Breast epithelium (tissue), 4 donors: Measurements from ENCODE around the gene ELMO1. TPM values are rescaled to one million over a fixed set of nuclear protein-coding genes. Genes with fewer than 3 reads are reported as not detected.
A peak's percentile ranks its signal among the peaks of the same experiment; 100 is the strongest.

Experiments
- DNase-seq, 2 donors: peaks; one replicate each; pipeline ENCODE4 v3.0.0-alpha.2; 2019; ENCODE audit warnings: low spot score in 2 of 2
- H3K27ac ChIP-seq, 2 donors: fragments of 200-600 bp; sonication (generic) in 1 of 2; one replicate each; pipeline ENCODE4 v1.5.1; 2016 to 2019; ENCODE audit warnings: mild to moderate bottlenecking in 1 of 2
- H3K27me3 ChIP-seq, 2 donors: fragments of 200-600 bp; sonication (generic) in 1 of 2; one replicate each; pipeline versions ENCODE4 v1.5.1 to v1.6.0; 2017 to 2019; ENCODE audit warnings: control low read depth in 1 of 2, mild to moderate bottlenecking in 1 of 2
- H3K36me3 ChIP-seq: fragments of 200-600 bp; one replicate; pipeline ENCODE4 v1.5.1; 2019
- H3K4me1 ChIP-seq, 2 donors: fragments of 200-600 bp; sonication (generic); one replicate each; pipeline ENCODE4 v1.5.1; 2016 to 2019; ENCODE audit warnings: control low read depth in 1 of 2
- H3K4me3 ChIP-seq, 3 donors: fragments of 200-600 bp; sonication (generic); 1 replicate in 2 of 3; 2 replicates in 1 of 3; pipeline ENCODE4 v1.5.1; 2016 to 2019; ENCODE audit warnings: mild to moderate bottlenecking in 3 of 3, moderate library complexity in 2 of 3
- H3K9me3 ChIP-seq, 2 donors: fragments of 200-600 bp; sonication (generic) in 1 of 2; one replicate each; pipeline ENCODE4 v1.5.1; 2016 to 2019; ENCODE audit warnings: control low read depth in 1 of 2
- CTCF ChIP-seq, 3 donors: fragments of 450-650 bp; IDR thresholded peaks; one replicate each; pipeline ENCODE4 v1.5.1; 2016 to 2017; ENCODE audit warnings: antibody characterized with exemption in 3 of 3, mild to moderate bottlenecking in 3 of 3, moderate library complexity in 3 of 3
- POLR2A ChIP-seq: fragments of 450-650 bp; IDR thresholded peaks from one replicate; pipeline ENCODE4 v1.6.1; 2016; ENCODE audit warnings: antibody characterized with exemption, mild to moderate bottlenecking, moderate library complexity
- POLR2AphosphoS5 ChIP-seq, 3 donors: sonication (generic); formaldehyde crosslinking; IDR thresholded peaks; one replicate each; pipeline ENCODE4 v1.6.1; 2017; ENCODE audit warnings: antibody characterized with exemption in 3 of 3
- intact Hi-C: fragments of 100-400 bp; cut with DNase I; formaldehyde crosslinking; loops from one replicate; pipeline ENCODE4 v1.15.1; 2023; ENCODE audit warnings: low total_unique reads
- total RNA-seq, 3 donors: library from RNA; depleted of rRNA; stranded (reverse); fragments of >200 nt; gene quantifications; one replicate each; pipeline ENCODE4 v1.1.0, GENCODE V29; 2016

ELMO1 gene
- total RNA-seq, 3 donors from 2014 or later, result 49.5 to 110 (median 66.9) TPM

DNA sequence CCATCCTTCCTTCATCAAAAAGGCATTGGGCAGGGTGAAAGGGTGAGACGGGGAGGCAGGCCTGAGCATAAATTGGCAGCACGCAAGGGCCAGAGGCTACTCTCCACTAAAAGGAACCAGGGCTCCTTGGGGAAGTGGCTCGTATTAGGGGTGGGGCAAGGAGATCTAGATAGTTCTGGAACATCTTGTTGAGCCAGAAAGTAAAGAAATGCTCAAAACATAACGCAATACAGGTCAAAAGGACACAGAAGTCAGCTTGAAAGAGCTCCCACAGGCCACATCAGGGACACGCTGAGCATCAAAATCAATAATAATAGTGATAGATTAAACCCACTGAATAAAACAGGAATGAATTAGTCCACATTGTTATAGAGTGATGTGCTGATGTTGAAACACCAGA lies 203.1 kb downstream of the ELMO1 start:
- intact Hi-C loops, result no loop called here
- no peak for TF ChIP-seq POLR2A
- TF ChIP-seq POLR2AphosphoS5 (IDR thresholded peaks at IDR 0.05), result no peak
- no peak for TF ChIP-seq CTCF (IDR thresholded peaks at IDR 0.05)

DNA sequence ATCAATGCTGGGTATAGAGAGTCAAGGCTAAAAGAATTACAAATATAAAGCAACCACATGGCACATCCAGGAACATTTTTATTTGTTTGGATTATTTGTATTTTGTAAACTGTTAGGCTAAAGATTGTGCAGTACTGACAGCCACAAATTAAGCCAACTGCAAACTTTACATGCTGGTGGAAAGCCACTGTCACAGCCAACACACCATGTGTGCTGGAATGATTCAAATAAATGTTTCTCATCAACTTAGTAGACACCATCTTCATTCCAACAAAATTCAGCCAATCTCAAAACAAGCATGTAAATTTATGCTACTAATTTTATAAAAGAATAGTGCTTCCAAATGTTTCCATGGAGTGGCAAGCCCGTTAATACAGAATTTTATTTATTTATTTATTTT lies 211.8 kb downstream of the ELMO1 start:
- no peak overlapping the region for H3K4me3 ChIP-seq
- no peaks in the 10 kb centered on the region for H3K27me3 ChIP-seq
- H3K4me1 ChIP-seq, result no peaks in the 10 kb centered on the region
- H3K27ac ChIP-seq, result no peak overlapping the region
- DNase-seq, result no peak
- no peak for TF ChIP-seq CTCF (IDR thresholded peaks at IDR 0.05)
- TF ChIP-seq POLR2AphosphoS5 (IDR thresholded peaks at IDR 0.05), result no peak
- TF ChIP-seq POLR2A, result no peak
- no peaks in the 10 kb centered on the region for H3K9me3 ChIP-seq
- intact Hi-C loops, result no loop called here
- no peaks in the 10 kb centered on the region for H3K36me3 ChIP-seq

More for the DNA sequence above, 203.1 kb downstream of the ELMO1 start:
- no peaks in the 10 kb centered on the region for H3K4me1 ChIP-seq
- no peak for DNase-seq
- no peaks in the 10 kb centered on the region for H3K9me3 ChIP-seq
- no peak overlapping the region for H3K27ac ChIP-seq
- H3K36me3 ChIP-seq, result no peaks in the 10 kb centered on the region
- no peak overlapping the region for H3K4me3 ChIP-seq
- H3K27me3 ChIP-seq, result no peaks in the 10 kb centered on the region

DNA sequence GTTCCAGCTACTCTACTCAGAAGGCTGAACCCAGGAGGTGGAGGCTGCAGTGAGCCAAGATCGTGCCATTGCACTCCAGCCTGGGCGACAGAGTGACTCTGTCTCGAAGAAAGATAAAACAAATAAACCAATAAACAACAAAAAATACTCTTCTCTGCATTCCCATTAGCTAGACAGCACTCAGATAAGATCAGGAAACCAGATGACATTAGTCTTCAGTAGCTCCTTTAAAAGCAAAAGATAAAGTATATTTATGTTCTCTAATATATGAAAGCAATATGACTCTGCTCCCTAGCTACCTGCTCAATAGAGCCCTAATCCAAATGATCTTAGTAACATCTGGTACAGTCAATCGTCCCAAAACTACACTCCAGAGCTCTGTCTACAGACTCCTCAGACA lies 212.9 kb downstream of the ELMO1 start:
- no peak for DNase-seq
- intact Hi-C loops, result no loop called here
- Histone ChIP-seq H3K4me3 (no peak overlapping the region), H3K4me1 (no peaks in the 10 kb centered on the region), H3K27me3 (no peaks in the 10 kb centered on the region), H3K9me3 (no peaks in the 10 kb centered on the region), H3K36me3 (no peaks in the 10 kb centered on the region), H3K27ac (no peak overlapping the region)
- TF ChIP-seq POLR2AphosphoS5 (IDR thresholded peaks at IDR 0.05), result no peak
- TF ChIP-seq CTCF (IDR thresholded peaks at IDR 0.05), result no peak
- TF ChIP-seq POLR2A, result no peak

- DNase-seq, result no peak
- H3K4me1 ChIP-seq, result no peaks in the 10 kb centered on the region
- no peaks in the 10 kb centered on the region for H3K9me3 ChIP-seq
- H3K36me3 ChIP-seq, result no peaks in the 10 kb centered on the region
- H3K27ac ChIP-seq, result no peak overlapping the region
- no peak overlapping the region for H3K4me3 ChIP-seq
- H3K27me3 ChIP-seq, result no peaks in the 10 kb centered on the region
- TF ChIP-seq CTCF (IDR thresholded peaks at IDR 0.05) (peak; percentile 9 to 52 (median 51)), POLR2A (no peak)
- intact Hi-C loops, result no loop called here
Observed at GRCh38 chr7:37234928-37235327, 213.7 kb downstream of the ELMO1 start.

DNA sequence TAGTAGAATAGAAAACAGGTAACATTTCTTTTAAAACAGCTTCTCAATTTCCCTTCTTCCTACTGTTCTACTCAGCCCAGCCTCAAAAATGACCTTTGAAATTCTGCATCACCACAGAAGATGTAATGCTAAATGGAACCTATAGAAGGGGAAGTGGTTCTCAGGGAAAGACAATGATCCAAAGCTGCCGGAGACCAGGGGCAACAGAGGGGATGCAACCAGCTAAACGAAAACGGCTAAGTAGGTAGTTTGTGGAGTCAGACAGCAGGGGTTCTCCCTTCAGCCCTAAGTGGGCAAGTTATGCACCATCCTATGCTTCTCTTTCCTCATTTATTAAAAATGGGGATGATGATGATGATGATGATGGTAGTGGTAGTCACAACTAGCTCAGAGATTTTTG lies 214.3 kb downstream of the ELMO1 start:
- DNase-seq, result no peak
- Histone ChIP-seq H3K4me1 (no peaks in the 10 kb centered on the region), H3K36me3 (no peaks in the 10 kb centered on the region), H3K27ac (no peak overlapping the region), H3K27me3 (no peaks in the 10 kb centered on the region), H3K9me3 (no peaks in the 10 kb centered on the region), H3K4me3 (no peak overlapping the region)
- intact Hi-C loops, result no loop called here
- TF ChIP-seq CTCF (IDR thresholded peaks at IDR 0.05), result no peak
- no peak for TF ChIP-seq POLR2AphosphoS5 (IDR thresholded peaks at IDR 0.05)
- TF ChIP-seq POLR2A, result no peak
